ENCODE measurements around the gene LONP1.
"Not testable (repeated sequence)": the region's sequence is repeated elsewhere in the genome, so short reads cannot be mapped to it uniquely, and the experiment has no call there.

The LONP1 gene

DNA sequence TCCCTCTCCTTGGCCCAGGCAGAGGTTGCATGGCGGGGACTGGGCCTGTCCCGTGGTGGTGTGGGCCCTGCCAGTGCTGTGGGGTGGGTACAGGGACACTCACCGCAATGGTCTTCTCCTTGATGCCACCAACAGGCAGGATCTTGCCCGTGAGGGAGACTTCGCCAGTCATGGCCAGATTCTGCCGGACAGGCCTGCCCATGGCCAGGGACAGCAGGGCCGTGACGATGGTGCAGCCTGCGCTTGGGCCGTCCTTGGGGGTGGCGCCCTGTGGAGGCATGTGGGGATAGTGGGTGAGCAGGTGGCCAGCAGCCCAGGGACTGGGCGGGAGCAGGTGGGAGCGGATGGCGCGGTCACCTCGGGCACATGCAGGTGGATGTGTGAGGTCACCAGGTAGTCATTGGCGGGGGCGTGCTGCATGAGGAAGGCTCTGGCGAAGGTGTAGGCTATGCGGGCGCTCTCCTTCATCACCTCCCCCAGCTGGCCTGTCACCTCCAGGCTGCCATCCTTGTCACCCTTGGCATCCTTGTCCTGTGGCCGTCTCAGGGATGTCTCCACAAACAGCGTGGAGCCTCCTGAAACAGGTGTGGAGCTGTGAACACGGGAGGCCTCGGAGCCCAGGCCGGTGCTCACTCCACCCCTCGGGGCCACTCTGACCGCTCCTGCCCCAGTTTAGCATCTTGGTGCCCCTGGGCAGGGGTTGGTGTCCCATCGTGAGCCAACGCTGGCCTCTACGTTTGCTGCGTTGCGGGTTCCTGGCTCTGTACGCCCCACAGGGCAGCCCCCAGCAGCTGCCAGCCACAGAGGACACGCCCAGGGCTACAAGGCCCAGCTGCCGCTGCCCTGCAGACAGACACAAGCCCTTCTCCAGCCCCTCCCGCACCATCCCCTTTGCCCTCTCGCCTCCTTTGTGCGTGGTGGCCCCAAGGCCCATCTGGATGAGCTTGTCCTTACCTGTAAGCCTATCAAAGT, 26.5 kb downstream of the LONP1 start:
- no peak for DNase-seq

DNA sequence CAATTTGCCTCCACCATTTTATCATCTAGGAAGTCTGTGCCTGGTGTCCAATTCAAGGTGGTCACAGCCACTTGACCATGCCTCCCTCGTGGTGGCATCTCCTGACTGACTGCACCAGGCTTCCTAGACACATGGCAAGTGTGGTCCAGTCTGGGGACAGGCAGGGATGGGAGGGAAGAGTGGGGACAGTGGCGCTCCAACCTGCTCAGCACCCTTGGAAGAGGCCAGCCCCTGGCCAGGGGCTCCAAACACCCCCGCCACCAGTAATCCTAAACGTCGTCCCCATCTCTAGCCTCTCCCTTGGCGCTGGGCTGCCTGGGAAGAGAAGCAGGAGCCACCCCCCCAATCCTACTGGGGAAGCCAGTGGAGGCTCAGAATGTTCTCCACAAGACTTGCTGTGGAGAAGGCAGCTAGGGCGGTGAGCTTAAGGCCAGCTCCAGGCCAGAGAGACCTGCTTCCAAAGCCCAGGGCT, 27.2 kb downstream of the LONP1 start:
- DNase-seq = no peak

GRCh38 chr19:5691822-5692722, 27.9 kb downstream of the LONP1 start:
- no peak for DNase-seq

DNA sequence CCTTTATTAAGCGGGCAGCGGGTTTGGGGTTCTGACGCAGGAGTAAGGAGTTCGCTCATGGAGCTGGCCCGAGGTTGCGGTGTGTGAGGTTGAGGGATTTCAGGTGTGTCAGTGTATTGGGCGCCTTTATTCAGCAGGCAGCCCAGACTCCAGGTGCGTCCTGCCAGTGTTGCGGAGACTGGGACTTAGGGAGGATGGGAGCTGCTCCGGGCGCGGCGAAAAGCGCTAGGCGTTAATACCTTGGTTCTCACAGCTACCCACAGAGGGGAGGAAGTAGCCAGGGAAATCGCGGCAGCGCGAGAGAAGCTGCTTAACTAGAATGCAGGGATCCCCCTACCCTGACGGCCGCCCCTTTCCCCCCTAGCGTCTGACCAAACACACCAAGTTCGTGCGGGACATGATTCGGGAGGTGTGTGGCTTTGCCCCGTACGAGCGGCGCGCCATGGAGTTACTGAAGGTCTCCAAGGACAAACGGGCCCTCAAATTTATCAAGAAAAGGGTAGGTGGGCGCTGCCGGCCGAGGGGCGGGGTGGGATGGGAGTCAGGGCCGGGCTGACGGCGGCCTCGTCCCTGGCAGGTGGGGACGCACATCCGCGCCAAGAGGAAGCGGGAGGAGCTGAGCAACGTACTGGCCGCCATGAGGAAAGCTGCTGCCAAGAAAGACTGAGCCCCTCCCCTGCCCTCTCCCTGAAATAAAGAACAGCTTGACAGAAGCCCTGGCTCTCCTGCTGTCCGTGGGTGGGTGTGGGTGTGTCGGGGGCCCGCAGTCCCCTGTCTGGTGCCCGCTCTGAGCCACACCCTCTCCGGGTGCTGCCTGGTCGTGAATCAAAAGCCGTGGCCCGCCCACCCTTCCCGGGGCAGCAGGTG, 28.8 kb downstream of the LONP1 start:
- DNase-seq = no peak

- peak; percentile 97 for DNase-seq
These were observed 29.6 kb downstream of the LONP1 start, which contains the start of gene RPL36 for GRCh38 chr19:5690125-5690954. TSS of gene RPL36 (plus strand) at chr19:5690295. CDS start at chr19:5690508, 213 bp downstream.

DNA sequence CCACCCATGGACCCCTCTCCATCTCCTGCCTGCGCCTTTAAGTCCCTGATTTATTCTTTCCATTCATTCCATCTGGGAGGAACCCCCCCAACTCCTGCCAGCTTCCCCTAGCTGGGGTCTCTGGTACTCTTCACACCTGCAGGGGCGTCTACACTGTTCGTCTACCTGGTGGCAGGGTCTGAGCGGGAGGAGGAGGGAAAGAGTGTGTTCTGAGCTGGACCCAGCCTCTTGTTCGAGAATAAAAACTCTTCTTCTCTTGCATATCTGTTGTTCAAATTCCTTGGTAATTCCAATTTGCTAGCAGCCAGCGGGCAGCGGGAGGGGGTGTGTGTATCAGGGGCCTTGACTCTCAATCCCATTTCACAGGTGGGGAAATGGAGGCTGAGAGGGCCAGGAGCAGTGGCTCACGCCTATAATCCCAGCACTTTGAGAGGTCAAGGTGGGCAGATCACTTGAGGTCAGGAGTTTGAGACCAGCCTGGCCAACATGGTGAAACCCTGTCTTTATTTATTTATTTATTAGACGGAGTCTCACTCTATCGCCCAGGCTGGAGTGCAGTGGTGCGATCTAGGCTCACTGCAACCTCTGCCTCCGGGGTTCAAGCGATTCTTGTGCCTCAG, 31.6 kb downstream of the LONP1 start:
- DNase-seq = not testable (repeated sequence)

DNA sequence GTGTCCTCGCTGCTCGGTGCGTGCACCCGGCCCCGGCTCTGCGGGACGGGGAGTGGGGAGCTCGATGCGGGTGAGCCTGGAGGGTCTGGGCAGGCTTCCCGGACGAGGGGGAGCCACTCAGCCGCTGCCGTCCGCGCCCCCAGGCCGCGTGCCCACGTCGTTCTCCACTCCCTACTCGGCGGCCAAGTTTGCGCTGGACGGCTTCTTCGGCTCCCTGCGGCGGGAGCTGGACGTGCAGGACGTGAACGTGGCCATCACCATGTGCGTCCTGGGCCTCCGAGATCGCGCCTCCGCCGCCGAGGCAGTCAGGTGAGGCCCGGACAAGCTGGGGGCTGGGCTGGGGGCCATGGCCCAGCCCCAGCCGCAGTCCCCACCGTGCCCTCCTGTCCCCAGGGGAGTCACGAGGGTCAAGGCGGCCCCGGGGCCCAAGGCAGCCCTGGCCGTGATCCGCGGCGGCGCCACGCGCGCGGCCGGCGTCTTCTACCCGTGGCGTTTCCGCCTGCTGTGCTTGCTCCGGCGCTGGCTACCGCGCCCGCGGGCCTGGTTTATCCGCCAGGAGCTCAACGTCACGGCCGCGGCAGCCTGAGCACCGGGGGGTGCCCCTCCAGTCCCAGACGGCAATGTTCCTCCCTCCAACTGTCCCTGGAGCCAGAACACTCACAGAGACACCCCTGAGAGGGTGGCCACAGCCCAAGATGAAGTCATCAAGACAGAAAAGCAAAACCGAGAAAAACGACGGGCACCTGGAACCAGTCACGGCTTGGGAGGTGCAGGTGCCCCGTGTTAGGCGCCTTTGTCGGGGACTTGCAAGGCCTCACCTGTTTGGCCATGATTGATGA, 32.4 kb downstream of the LONP1 start:
- DNase-seq = no peak

DNA sequence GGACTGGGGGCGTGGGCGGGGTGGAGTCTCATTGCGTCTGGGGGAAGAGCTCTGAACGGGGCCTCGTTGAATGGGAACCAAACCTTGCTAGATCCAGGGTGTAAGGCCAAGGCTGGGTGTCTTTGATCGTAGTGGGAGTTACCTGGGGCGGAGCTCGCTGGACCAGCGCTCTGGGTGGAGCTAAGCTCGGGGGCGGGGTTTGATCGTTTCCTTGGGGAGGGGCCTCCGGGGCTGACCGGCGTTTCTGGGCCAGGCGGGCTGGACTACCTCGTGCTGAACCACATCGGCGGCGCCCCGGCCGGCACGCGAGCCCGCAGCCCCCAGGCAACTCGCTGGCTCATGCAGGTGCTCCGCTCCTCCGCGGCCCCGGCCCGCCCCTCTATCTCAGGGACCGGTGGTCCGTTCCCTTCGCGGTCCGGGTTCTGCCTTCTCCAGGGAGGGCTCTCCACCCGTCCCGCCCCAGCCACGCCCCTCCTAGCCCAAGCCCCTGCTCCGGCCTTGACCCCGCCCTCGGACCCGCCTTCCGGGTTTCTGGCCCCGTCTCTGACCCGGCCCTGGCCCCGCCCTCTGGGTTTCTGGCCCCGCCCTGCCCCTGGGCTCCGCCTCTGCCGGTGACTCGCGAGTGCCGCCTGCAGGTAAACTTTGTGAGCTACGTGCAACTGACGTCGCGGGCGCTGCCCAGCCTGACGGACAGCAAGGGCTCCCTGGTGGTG, 33.1 kb downstream of the LONP1 start:
- peak; percentile 93 for DNase-seq

GRCh38 chr19:5686326-5686646, 33.7 kb downstream of the LONP1 start:
- DNase-seq = no peak

DNA sequence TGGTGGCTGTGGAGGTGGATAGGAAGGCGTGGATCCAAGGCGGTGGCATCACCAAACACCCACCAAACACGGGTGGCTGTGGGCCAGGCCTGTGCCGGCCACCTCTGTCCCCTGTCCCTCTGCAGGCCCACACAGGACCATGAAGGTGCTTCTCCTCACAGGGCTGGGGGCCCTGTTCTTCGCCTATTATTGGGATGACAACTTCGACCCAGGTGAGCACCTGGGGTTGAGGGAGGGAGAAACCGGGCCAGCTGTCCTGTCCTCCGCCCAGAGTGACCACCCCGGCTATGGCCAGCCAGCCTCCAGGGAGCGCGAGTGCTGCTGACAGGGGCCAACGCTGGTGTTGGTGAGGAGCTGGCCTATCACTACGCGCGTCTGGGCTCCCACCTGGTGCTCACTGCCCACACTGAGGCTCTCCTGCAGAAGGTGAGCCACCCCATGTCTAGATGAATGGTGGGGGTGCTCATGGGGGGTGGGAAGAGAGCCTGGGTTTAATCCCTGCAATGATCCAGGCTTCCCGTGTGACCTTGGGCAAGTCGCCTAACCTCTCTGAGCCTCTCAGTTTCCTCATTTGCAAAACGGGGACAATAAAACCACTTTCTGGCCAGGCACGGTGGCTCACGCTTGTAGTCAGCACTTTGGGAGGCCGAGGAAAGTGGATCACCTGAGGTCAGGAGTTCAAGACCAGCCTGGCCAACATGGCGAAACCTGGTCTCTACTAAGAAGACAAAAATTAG, 35.1 kb downstream of the LONP1 start:
- no peak for DNase-seq

DNA sequence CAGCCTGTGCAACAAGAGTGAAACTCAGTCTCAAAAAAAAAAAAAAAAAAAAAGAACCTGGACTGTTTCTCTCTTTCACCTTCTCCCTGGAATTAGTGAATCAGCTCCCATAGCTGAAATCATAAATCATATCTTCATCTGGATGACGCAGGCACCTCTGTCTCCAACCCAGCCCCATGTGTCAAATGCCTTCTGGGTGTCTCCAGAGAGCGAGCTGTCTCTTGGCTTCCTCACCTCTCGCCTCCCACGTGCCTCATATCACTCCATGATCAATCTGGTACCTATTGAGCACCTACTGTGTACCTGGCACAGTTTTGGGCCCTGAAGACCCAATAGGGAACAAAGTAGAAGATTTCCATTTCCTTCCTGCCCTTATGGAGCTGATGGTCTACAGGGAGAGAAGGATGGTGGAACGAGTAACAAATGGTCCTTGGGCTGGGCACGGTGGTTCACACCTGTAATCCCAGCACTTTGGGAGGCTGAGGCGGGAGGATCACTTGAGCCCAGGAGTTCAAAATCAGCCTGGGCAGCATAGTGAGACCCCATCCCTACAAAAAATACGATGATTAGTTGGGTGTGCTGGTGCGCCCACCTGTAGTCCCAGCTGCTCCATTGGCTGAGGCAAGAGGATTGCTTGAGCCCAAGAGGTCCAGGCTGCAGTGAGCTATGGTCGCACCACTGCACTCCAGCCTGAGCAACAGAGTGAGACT, 36.6 kb downstream of the LONP1 start:
- DNase-seq = no peak

GRCh38 chr19:5682107-5682482, 37.9 kb downstream of the LONP1 start:
- DNase-seq = no peak

GRCh38 chr19:5681391-5682106, 38.4 kb downstream of the LONP1 start:
- no peak for DNase-seq

DNA sequence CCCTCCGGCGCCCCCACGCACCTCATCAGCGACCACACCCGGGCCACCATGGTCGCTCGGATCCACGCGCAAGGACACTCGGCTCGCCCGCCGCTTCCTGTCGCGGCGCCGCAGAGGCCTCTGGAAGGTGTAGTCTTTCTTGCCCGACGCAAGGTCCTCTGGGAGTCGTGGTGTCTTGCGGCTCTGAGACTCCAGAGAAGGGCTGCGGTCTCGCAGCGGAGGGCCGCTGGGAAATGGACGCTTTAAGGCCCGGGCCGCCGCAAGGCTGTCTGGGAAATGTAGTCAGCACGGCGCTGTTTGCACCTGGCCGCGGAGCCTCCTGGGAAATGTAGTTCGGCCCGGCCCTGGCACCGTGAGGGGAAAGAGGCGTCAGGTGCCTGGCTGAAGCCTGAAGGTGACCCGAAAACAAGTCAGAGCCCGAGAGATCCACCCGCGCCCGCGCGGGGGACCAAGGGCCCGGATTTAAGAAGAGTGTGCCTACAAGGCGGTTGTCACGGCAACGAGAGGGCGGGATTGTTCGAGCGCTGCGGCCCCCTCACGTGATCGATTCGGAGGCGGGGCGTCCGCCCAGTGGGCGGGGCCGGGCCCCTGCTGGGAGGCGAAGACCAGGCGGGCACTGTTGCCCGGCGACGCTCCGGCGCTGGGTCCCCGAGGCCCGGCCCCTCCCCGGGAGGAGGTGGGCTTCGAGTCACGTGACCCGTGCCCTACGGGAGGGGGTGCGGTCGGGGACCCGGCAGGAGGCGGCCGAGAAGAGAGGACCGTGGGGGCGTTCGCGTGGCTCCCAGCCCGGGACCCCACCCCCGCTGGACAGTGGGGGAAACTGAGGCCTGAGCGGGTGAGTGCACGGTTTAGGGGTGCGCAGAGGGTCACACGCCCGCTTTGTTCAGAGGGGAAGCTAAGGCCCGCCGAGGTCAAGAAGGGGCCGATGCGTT, 39.2 kb downstream of the LONP1 start, which contains the start of the genes HSD11B1L and MICOS13:
Gene HSD11B1L (plus strand): TSS at position 591 of the 932 bp plus-strand sequence. CDS start 3,806 bp downstream, outside the sequence.
Gene MICOS13 (minus strand): TSS at position 80 of the 932 bp plus-strand sequence. CDS start 30 bp downstream, at position 50.
- peak; percentile 97 for DNase-seq

DNA sequence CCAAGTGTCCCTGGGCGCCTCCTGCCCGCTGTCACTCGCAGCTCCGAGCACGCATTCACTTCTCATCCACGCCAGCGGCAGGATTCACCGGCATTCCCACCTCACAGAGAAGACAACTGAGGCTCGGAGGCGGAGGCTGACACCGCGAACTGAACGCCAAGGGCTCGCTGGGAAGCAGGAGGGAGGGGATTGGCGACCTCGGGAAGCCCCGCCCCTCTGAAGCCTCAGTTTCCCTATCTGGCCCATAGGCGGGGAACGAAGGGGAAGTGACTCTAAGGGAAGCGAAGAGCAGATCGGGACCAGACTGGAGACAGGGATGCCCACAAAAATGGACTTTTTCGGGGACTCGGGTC, 39.9 kb downstream of the LONP1 start:
- no peak for DNase-seq
